ENCODE results near the gene TMSB10.

GRCh38 chr2:84870306-84870705 lies 35.1 kb upstream of the TMSB10 start:
- TF ChIP-seq CTCF (conservative IDR thresholded peaks at IDR 0.05) (no peak), ZFX (IDR thresholded peaks at IDR 0.05) (no peak)
